ENCODE results near the gene GAL3ST1. TPM values are rescaled to one million over a fixed set of nuclear protein-coding genes. Genes with fewer than 3 reads are reported as not detected.

GAL3ST1 gene
- total RNA-seq, 1 experiment from 2014 or later: not detected

DNA sequence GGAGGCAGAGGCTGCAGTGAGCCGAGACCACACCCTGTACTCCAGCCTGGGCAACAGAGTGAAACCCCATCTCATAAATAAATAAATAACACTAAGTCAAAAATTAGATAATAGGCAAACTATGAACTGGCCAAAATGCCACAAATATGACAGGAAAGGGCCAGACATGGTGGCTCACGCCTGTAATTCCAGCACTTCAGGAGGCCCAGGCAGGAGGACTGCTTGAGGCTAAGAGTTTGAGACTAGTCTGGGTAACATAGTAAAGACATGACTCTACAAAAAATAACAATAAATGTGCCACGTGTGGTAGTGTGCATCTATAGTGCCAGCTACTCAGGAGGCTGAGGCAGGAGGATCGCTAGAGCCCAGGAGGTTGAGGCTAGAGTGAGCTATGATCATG is 47.8 kb downstream of the GAL3ST1 start:
- Histone ChIP-seq H3K36me3 (ENCODE audit: insufficient read depth, low read length) (no peaks in the 10 kb centered on the region), H3K9me2 (replicated peaks; ENCODE audit: insufficient read depth, low read length) (no peaks in the 10 kb centered on the region), H3K4me2 (ENCODE audit: low read depth, low read length, poor library complexity, severe bottlenecking) (no peak overlapping the region), H3K9ac (ENCODE audit: low read length) (no peak overlapping the region), H3K9me3 (ENCODE audit: low read length) (no peaks in the 10 kb centered on the region), H3K79me2 (ENCODE audit: low read length) (no peaks in the 10 kb centered on the region), H3K27me3 (ENCODE audit: low read length) (no peaks in the 10 kb centered on the region), H3K4me1 (ENCODE audit: low read length) (no peaks in the 10 kb centered on the region), H4K20me1 (ENCODE audit: insufficient read depth, low read depth, low read length) (no peaks in the 10 kb centered on the region), H3K27ac (ENCODE audit: low read length) (no peak overlapping the region), H2AFZ (ENCODE audit: low read length) (no peak overlapping the region), H3K4me3 (ENCODE audit: low read length) (no peak overlapping the region)
- DNase-seq: no peak

DNA sequence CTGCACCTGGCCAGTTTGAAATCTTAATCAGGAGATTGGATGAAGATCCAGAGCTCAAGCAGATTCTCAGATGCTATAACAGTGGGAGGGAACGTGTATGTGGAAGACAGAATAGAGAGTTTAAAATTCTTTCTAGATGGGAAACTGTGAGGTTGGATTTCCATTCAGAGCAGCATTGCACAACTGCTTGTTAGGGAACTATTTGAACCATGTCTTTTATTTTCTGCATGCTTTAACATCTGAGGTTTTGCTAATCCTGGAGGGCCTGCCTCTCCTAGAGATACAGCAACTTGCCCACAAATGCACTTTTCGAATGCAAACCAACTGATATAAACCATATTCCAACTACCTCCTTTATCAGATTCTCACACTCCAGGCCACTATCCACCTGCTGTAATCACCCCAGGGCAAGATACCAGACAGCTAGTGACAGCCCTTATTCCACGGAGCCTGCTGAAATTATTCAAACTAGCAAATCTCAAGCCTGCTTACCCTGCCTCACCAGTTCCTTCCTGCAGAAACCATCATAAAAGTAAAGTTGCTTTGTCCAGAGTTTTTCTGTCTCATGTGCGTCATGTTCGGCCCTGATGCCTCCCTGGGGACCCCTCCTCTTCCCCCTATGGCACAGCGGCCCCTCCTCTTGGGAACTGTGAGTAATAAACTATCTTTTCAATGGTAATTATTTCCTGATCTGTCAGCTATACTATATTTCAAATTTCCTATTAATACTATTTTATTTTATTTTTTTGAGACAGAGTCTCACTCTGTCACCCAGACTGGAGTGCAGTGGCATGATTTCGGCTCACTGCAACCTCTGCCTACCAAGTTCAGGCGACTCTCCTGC is 50.6 kb downstream of the GAL3ST1 start:
- Histone ChIP-seq H3K9me2 (replicated peaks; ENCODE audit: insufficient read depth, low read length) (no peaks in the 10 kb centered on the region), H4K20me1 (ENCODE audit: insufficient read depth, low read depth, low read length) (no peaks in the 10 kb centered on the region), H3K4me1 (ENCODE audit: low read length) (no peaks in the 10 kb centered on the region), H2AFZ (ENCODE audit: low read length) (no peak overlapping the region), H3K79me2 (ENCODE audit: low read length) (no peaks in the 10 kb centered on the region), H3K9ac (ENCODE audit: low read length) (no peak overlapping the region), H3K27ac (ENCODE audit: low read length) (no peak overlapping the region), H3K4me3 (ENCODE audit: low read length) (no peak overlapping the region), H3K4me2 (ENCODE audit: low read depth, low read length, poor library complexity, severe bottlenecking) (no peak overlapping the region), H3K27me3 (ENCODE audit: low read length) (no peaks in the 10 kb centered on the region), H3K36me3 (ENCODE audit: insufficient read depth, low read length) (no peaks in the 10 kb centered on the region), H3K9me3 (ENCODE audit: low read length) (no peaks in the 10 kb centered on the region)
- no peak for DNase-seq

DNA sequence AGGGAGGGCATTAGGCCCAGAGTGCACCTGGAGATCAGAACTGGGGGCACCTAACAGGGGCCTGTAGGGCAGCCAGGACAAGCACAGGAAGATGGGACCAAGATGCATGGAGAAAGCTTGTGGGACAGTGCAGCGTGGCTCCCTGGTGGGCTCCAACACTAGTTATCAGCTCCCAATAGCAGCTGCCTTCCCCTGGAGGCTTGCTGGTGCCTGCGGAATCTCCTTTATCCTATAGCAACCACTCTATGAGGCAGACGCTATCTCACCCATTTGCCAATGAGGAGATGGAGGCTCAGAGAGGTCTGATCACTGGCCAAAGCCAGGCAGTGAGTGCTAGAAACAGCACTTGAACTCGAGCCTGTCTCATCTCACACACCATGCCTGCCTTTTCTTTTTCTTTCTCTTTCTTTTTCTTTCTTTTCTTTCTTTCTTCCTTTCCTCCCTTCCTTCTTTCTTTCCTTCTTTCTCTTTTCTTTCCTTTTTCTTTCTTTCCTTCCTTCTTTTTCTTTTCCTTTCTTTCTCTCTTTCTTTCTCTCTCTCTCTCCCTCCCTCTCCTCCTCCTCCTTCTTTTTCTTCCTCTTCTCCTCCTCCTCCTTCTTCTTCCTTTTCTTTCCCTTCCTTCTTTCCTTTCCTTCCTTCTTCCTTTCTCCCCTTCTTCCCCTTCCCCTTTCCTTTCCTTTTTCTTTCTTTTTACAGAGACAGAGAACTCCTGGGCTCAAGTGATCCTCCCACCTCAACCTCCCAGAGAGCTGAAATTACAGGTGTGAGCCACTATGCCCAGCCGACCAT is 52.9 kb downstream of the GAL3ST1 start:
- Histone ChIP-seq H3K9ac (ENCODE audit: low read length) (no peak overlapping the region), H3K79me2 (ENCODE audit: low read length) (no peaks in the 10 kb centered on the region), H4K20me1 (ENCODE audit: insufficient read depth, low read depth, low read length) (no peaks in the 10 kb centered on the region), H3K4me1 (ENCODE audit: low read length) (no peaks in the 10 kb centered on the region), H3K27ac (ENCODE audit: low read length) (no peak overlapping the region), H3K9me3 (ENCODE audit: low read length) (no peaks in the 10 kb centered on the region), H3K27me3 (ENCODE audit: low read length) (no peaks in the 10 kb centered on the region), H3K36me3 (ENCODE audit: insufficient read depth, low read length) (no peaks in the 10 kb centered on the region), H2AFZ (ENCODE audit: low read length) (no peak overlapping the region), H3K9me2 (replicated peaks; ENCODE audit: insufficient read depth, low read length) (no peaks in the 10 kb centered on the region), H3K4me2 (ENCODE audit: low read depth, low read length, poor library complexity, severe bottlenecking) (no peak overlapping the region), H3K4me3 (ENCODE audit: low read length) (no peak overlapping the region)
- DNase-seq: no peak

DNA sequence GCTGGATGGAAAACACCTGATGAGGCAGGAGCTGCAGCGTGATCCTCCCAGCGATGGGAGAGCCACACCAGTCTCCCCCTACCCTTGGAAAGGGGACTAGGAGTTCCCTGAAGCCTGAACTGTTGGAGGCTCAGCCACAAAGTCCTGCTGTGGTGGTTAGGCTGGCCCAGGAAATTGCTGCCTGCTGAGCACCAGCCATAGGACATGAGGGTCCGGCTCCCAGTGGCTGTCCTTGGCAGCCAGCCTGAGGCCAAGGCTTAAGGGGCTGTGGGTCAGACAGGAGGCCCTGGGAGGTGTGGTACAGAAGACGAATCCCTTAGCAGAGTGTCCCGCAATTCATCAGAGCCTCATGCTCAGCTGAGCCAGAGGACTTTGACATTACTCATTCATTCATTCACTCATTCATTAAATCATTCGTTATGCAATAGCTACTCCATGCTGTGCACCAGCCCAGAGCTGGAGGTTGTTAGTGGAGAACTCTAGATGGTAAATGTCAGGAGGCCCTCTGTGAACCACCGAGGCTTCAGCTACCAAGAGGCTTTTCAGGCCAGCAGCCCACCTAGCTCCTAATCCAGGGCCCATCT is 54.5 kb downstream of the GAL3ST1 start:
- Histone ChIP-seq H3K9me2 (replicated peaks; ENCODE audit: insufficient read depth, low read length) (no peaks in the 10 kb centered on the region), H3K9me3 (ENCODE audit: low read length) (no peaks in the 10 kb centered on the region), H3K36me3 (ENCODE audit: insufficient read depth, low read length) (no peaks in the 10 kb centered on the region), H3K4me3 (ENCODE audit: low read length) (no peak overlapping the region), H3K27me3 (ENCODE audit: low read length) (no peaks in the 10 kb centered on the region), H3K4me2 (ENCODE audit: low read depth, low read length, poor library complexity, severe bottlenecking) (no peak overlapping the region), H3K9ac (ENCODE audit: low read length) (no peak overlapping the region), H3K27ac (ENCODE audit: low read length) (no peak overlapping the region), H3K79me2 (ENCODE audit: low read length) (no peaks in the 10 kb centered on the region), H2AFZ (ENCODE audit: low read length) (no peak overlapping the region), H4K20me1 (ENCODE audit: insufficient read depth, low read depth, low read length) (no peaks in the 10 kb centered on the region), H3K4me1 (ENCODE audit: low read length) (no peaks in the 10 kb centered on the region)
- DNase-seq: no peak

DNA sequence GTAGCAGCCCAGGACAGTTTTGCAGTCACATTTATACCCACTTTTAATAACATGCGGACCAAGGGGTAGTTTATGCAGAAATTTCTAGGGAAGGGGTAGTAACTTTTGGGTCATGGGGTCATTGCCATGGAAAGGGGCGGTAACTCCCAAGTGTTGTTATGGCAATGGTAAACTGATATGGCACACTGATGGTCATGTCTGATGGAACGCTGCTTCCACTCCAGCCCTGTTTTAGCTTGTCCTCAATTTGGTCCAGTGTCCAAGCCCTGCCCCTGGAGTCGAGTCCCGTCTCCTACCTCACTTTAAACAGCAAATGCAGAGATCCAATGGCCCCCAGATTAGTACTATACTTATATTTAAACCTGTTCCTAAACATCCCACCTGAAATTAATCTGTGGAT is 57.7 kb downstream of the GAL3ST1 start:
- Histone ChIP-seq H3K27me3 (ENCODE audit: low read length) (no peaks in the 10 kb centered on the region), H3K4me1 (ENCODE audit: low read length) (no peaks in the 10 kb centered on the region), H2AFZ (ENCODE audit: low read length) (no peak overlapping the region), H3K9me2 (replicated peaks; ENCODE audit: insufficient read depth, low read length) (no peaks in the 10 kb centered on the region), H3K79me2 (ENCODE audit: low read length) (no peaks in the 10 kb centered on the region), H3K9me3 (ENCODE audit: low read length) (no peaks in the 10 kb centered on the region), H3K36me3 (ENCODE audit: insufficient read depth, low read length) (no peaks in the 10 kb centered on the region), H4K20me1 (ENCODE audit: insufficient read depth, low read depth, low read length) (no peaks in the 10 kb centered on the region), H3K4me2 (ENCODE audit: low read depth, low read length, poor library complexity, severe bottlenecking) (no peak overlapping the region), H3K9ac (ENCODE audit: low read length) (no peak overlapping the region), H3K4me3 (ENCODE audit: low read length) (no peak overlapping the region), H3K27ac (ENCODE audit: low read length) (no peak overlapping the region)
- DNase-seq: no peak

DNA sequence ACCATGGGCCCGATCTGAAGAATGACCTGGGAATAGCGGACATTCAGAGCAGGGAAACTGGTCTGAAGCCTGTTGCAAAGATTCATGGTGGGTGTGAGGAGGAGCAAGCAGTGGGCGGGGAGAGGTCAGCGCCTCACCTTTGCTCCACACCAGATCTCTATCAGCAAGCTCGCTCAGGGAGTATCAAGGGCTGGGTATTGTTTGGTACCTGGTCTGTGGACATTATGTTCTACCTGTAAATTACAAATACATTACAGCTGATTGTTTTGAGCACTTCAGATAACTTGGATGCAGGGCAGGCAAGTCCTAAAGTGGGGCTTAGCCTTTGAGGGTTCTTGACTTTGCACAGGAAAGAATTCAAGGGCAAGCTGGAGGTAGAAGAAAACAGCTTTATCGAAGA is 58.2 kb downstream of the GAL3ST1 start:
- Histone ChIP-seq H3K36me3 (ENCODE audit: insufficient read depth, low read length) (no peaks in the 10 kb centered on the region), H3K4me2 (ENCODE audit: low read depth, low read length, poor library complexity, severe bottlenecking) (no peak overlapping the region), H3K79me2 (ENCODE audit: low read length) (no peaks in the 10 kb centered on the region)

DNA sequence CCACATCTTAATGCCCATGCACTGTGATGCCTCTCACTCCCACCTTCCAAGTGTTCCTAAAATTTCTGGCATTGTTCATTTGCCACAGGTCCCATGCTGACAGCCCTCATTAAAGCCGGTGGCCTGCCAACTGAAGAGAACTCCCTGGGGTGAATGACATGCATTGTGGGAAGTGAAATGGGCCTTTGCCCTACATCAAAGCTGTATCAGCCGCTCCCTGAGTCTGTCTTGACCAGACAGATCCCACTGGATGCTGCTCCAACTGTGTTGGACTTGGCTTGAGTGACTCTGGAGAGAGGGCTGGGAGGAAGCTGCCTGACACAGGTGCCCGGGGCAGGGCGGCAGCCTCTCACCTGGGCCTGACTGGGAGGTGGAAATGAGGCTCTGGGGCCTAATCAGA is 60.2 kb downstream of the GAL3ST1 start:
- H3K4me1 ChIP-seq (ENCODE audit: low read length): no peaks in the 10 kb centered on the region
- no peaks in the 10 kb centered on the region for H3K9me3 ChIP-seq (ENCODE audit: low read length)
- no peaks in the 10 kb centered on the region for H4K20me1 ChIP-seq (ENCODE audit: insufficient read depth, low read depth, low read length)
- H3K27me3 ChIP-seq (ENCODE audit: low read length): no peaks in the 10 kb centered on the region
- no peaks in the 10 kb centered on the region for H3K36me3 ChIP-seq (ENCODE audit: insufficient read depth, low read length)
- no peak overlapping the region for H2AFZ ChIP-seq (ENCODE audit: low read length)
- no peak overlapping the region for H3K4me2 ChIP-seq (ENCODE audit: low read depth, low read length, poor library complexity, severe bottlenecking)
- H3K4me3 ChIP-seq (ENCODE audit: low read length): no peak overlapping the region
- H3K27ac ChIP-seq (ENCODE audit: low read length): no peak overlapping the region
- H3K9me2 ChIP-seq (replicated peaks; ENCODE audit: insufficient read depth, low read length): no peaks in the 10 kb centered on the region
- no peak for DNase-seq
- H3K9ac ChIP-seq (ENCODE audit: low read length): no peak overlapping the region
- H3K79me2 ChIP-seq (ENCODE audit: low read length): no peaks in the 10 kb centered on the region

More for the DNA sequence above, 58.2 kb downstream of the GAL3ST1 start:
- no peak overlapping the region for H2AFZ ChIP-seq (ENCODE audit: low read length)
- H3K27ac ChIP-seq (ENCODE audit: low read length): no peak overlapping the region
- H3K9ac ChIP-seq (ENCODE audit: low read length): no peak overlapping the region
- no peak for DNase-seq
- no peaks in the 10 kb centered on the region for H3K27me3 ChIP-seq (ENCODE audit: low read length)
- H4K20me1 ChIP-seq (ENCODE audit: insufficient read depth, low read depth, low read length): no peaks in the 10 kb centered on the region
- no peaks in the 10 kb centered on the region for H3K4me1 ChIP-seq (ENCODE audit: low read length)
- no peak overlapping the region for H3K4me3 ChIP-seq (ENCODE audit: low read length)
- no peaks in the 10 kb centered on the region for H3K9me3 ChIP-seq (ENCODE audit: low read length)
- H3K9me2 ChIP-seq (replicated peaks; ENCODE audit: insufficient read depth, low read length): no peaks in the 10 kb centered on the region

DNA sequence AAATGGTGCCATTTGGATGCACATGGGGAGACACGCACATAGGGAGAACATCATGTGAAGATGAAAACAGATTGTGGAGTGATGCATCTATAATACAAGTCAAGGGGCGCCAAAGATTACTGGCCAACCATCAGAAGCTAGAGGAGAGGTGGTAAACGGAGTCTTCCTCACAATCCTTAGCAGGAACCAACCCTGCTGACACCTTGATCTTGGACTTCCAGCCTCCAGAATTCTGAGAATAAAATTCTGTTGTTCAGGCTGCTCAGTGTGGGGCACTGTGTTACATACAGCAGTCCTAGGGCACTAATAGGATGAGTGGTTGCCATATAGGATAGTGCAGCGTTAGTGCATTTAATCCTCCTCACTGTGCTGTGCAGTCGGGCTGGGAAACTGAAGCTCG is 61.0 kb downstream of the GAL3ST1 start:
- H3K4me1 ChIP-seq (ENCODE audit: low read length): no peaks in the 10 kb centered on the region
- H3K4me3 ChIP-seq (ENCODE audit: low read length): no peak overlapping the region
- no peak for DNase-seq
- H2AFZ ChIP-seq (ENCODE audit: low read length): no peak overlapping the region
- no peaks in the 10 kb centered on the region for H3K79me2 ChIP-seq (ENCODE audit: low read length)
- no peak overlapping the region for H3K27ac ChIP-seq (ENCODE audit: low read length)
- no peaks in the 10 kb centered on the region for H3K9me2 ChIP-seq (replicated peaks; ENCODE audit: insufficient read depth, low read length)
- H3K27me3 ChIP-seq (ENCODE audit: low read length): no peaks in the 10 kb centered on the region
- no peaks in the 10 kb centered on the region for H3K9me3 ChIP-seq (ENCODE audit: low read length)
- H3K4me2 ChIP-seq (ENCODE audit: low read depth, low read length, poor library complexity, severe bottlenecking): no peak overlapping the region
- H3K9ac ChIP-seq (ENCODE audit: low read length): no peak overlapping the region
- no peaks in the 10 kb centered on the region for H4K20me1 ChIP-seq (ENCODE audit: insufficient read depth, low read depth, low read length)
- H3K36me3 ChIP-seq (ENCODE audit: insufficient read depth, low read length): no peaks in the 10 kb centered on the region

Data from Karpas-422 (cell line).